H1 (cell line): ENCODE data around the gene GPR17.

Experiments used
- ATF2 ChIP-seq: IDR thresholded peaks from 2 replicates; pipeline ENCODE4 v1.6.1; 2012; ENCODE audit warnings: low read length, inconsistent platforms
- CTCF ChIP-seq, 3 experiments: IDR thresholded peaks; 1 replicate in 2 of 3; 2 replicates in 1 of 3; pipeline versions ENCODE4 v1.5.1 to v1.6.1; 2011; ENCODE audit warnings: low read length in 3 of 3, mild to moderate bottlenecking in 3 of 3, inconsistent platforms in 2 of 3, low read depth in 1 of 3, moderate library complexity in 1 of 3; ENCODE audit not compliant: insufficient read depth in 1 of 3; ENCODE audit errors: control extremely low read depth in 1 of 3
- HDAC6 ChIP-seq: IDR thresholded peaks from one replicate; pipeline ENCODE4 v1.7.1; 2012; ENCODE audit warnings: low read depth, mild to moderate bottlenecking, inconsistent platforms, low read length, moderate library complexity
- JUN ChIP-seq: IDR thresholded peaks from 2 replicates; pipeline ENCODE4 v1.6.1; 2011; ENCODE audit warnings: low read depth, mild to moderate bottlenecking, improper control_type of control experiment, low read length
- PHF8 ChIP-seq: fragments of 200-600 bp; sonication (generic); conservative IDR thresholded peaks from 2 replicates; pipeline ENCODE4 v1.7.1; 2012; ENCODE audit warnings: low read depth, mild to moderate bottlenecking, inconsistent platforms, low read length, moderate library complexity
- SIX5 ChIP-seq: IDR thresholded peaks from 2 replicates; pipeline ENCODE4 v1.6.1; 2011; ENCODE audit warnings: mild to moderate bottlenecking, low read depth, low read length
- TAF1 ChIP-seq: IDR thresholded peaks from 2 replicates; pipeline ENCODE4 v1.6.1; 2011; ENCODE audit warnings: mild to moderate bottlenecking, low read depth, low read length

- no peak for TF ChIP-seq SIX5
- no peak for TF ChIP-seq HDAC6
- no peak for TF ChIP-seq CTCF (IDR thresholded peaks at IDR 0.05; ENCODE audit: control extremely low read depth in 1 of 3, insufficient read depth in 1 of 3, low read depth in 1 of 3, low read length in 3 of 3)
- TF ChIP-seq ATF2, result no peak
- TF ChIP-seq JUN, result no peak
- no peak for TF ChIP-seq TAF1
- TF ChIP-seq PHF8, result no peak
These were observed 34.8 kb downstream of the GPR17 start for GRCh38 chr2:127680706-127681287.
